SH-SY5Y (cell line): Measurements from ENCODE around the gene IP6K3.

Experiments used
- GATA2 ChIP-seq: IDR thresholded peaks from 2 replicates; pipeline ENCODE4 v1.6.1; 2011; ENCODE audit warnings: mild to moderate bottlenecking, low read depth, low read length
- GATA3 ChIP-seq: IDR thresholded peaks from 2 replicates; pipeline ENCODE4 v1.6.1; 2011; ENCODE audit warnings: low read depth, mild to moderate bottlenecking, low read length, moderate library complexity

GRCh38 chr6:33770833-33771145, 24.1 kb upstream of the IP6K3 start:
- no peak for TF ChIP-seq GATA3
- TF ChIP-seq GATA2 = no peak
